Stimulated activated memory B cell treated with anti-CD40 and anti-IgM and Interleukin-4, amounts not matched to agents 10 μg/mL and 1 μg/mL and 100 μg/mL, for 72 hours (primary cell): Measurements from ENCODE around the gene TGFA.

Experiments used
- ATAC-seq: fragments of 150-1000 bp; cut with Tn5 transposase; 2 replicates; pipeline ENCODE4 v1.10.0; 2021
- H3K27ac Mint-ChIP-seq: one replicate; pipeline ENCODE4 v1.8.0; 2022; ENCODE audit warnings: mild to moderate bottlenecking, mixed read lengths
- H3K27me3 Mint-ChIP-seq: one replicate; pipeline ENCODE4 v1.8.0; 2022; ENCODE audit warnings: mixed read lengths
- H3K36me3 Mint-ChIP-seq: one replicate; pipeline ENCODE4 v1.8.0; 2022; ENCODE audit warnings: mixed read lengths
- H3K4me1 Mint-ChIP-seq: one replicate; pipeline ENCODE4 v1.8.0; 2022; ENCODE audit warnings: mixed read lengths
- H3K4me3 Mint-ChIP-seq: one replicate; pipeline ENCODE4 v1.8.0; 2022; ENCODE audit warnings: mild to moderate bottlenecking, moderate library complexity, mixed read lengths
- H3K9me3 Mint-ChIP-seq: one replicate; pipeline ENCODE4 v1.8.0; 2022; ENCODE audit warnings: mixed read lengths

TGFA gene

DNA sequence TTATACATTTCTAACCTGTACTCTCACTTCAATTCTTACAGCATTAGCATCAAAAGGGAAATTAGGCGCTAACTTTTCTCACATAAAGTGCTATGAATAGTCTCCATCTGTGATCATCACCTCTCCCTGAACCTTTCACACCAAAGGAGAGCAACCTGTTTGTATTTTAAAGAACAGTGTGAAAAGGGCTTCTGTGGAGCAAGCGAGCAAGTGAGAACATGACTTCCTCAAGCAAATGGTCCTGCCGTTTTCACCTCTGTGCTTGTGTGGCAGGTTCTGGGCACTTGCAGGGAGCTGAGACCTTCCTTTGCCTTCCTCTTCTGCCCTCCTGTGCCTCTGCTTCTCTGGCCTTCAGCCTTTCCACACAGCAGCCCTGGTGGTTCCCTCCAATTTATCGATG, 51.9 kb downstream of the TGFA start:
- H3K4me1 Mint-ChIP-seq, result no peaks in the 10 kb centered on the region
- H3K27ac Mint-ChIP-seq, result no peak overlapping the region
- no peaks in the 10 kb centered on the region for H3K9me3 Mint-ChIP-seq
- H3K27me3 Mint-ChIP-seq, result peaks cover 41% of the 10 kb centered on the region
- no peak overlapping the region for H3K4me3 Mint-ChIP-seq
- no peaks in the 10 kb centered on the region for H3K36me3 Mint-ChIP-seq
- no peak for ATAC-seq

DNA sequence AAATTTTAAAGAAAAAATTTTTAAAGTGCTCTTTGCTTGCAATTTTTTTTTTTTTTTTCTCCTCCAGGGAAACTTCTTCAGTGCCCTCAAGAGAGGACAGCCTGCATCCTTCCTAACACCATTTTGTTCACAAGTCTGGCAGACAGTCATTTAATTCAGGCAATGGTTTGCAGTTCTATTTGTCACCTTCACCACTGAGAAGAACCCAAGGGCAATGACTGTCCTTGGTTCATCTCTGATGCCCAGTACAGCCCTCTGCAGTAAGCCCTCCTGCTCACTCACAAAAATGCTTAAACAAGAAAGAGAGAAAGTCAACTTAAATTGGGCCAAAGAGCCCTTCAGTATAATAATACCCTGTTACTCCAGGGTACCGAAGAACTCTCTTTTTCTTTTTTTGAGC, 52.4 kb downstream of the TGFA start:
- H3K36me3 Mint-ChIP-seq, result no peaks in the 10 kb centered on the region
- peaks cover 46% of the 10 kb centered on the region for H3K27me3 Mint-ChIP-seq
- no peaks in the 10 kb centered on the region for H3K4me1 Mint-ChIP-seq
- H3K4me3 Mint-ChIP-seq, result no peak overlapping the region
- ATAC-seq, result no peak
- no peak overlapping the region for H3K27ac Mint-ChIP-seq
- no peaks in the 10 kb centered on the region for H3K9me3 Mint-ChIP-seq

DNA sequence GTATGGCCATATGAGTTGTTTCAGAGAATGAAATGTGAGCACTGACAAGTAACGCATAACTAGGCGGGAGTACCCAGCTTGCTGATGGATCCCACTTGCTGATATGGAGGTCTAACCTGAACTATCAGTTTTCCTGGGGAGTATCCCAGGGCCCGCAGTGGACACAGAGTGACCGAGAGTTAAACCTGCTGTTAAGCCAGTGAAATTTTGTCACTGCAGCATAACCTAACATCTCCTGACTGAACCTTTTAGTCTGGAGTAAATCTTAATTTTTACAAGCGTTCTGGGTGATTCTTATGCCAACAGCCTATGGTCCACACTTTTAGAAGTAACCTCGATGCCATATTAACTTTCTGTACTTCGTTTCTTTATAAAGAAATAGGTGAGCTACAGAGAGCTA, 54.4 kb downstream of the TGFA start:
- Mint-ChIP-seq H3K27ac (no peak overlapping the region), H3K27me3 (peaks cover 46% of the 10 kb centered on the region), H3K9me3 (no peaks in the 10 kb centered on the region), H3K4me3 (no peak overlapping the region), H3K4me1 (no peaks in the 10 kb centered on the region), H3K36me3 (no peaks in the 10 kb centered on the region)
- ATAC-seq, result no peak

DNA sequence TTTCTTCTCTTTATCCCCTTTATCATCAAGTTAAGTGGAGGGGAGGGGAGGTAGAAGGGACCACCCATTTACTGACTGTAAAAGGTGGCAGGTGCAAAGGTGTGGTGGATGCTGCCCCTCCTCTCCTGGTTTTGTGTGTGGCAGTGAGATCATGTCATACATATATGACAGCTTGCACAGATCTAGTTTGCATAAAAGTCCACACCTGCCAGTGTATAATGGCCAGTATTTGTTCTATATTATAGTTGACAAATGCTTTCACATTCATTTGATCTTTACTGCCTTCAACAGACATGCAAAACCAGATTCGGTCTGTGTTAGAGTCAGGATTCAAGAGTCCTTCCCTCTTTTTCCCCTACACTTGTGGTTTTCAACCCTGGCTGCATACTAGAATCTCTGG, 55.1 kb downstream of the TGFA start:
- no peak overlapping the region for H3K27ac Mint-ChIP-seq
- H3K4me1 Mint-ChIP-seq, result no peaks in the 10 kb centered on the region
- no peaks in the 10 kb centered on the region for H3K36me3 Mint-ChIP-seq
- peaks cover 46% of the 10 kb centered on the region for H3K27me3 Mint-ChIP-seq
- ATAC-seq, result no peak
- H3K9me3 Mint-ChIP-seq, result no peaks in the 10 kb centered on the region
- H3K4me3 Mint-ChIP-seq, result no peak overlapping the region

DNA sequence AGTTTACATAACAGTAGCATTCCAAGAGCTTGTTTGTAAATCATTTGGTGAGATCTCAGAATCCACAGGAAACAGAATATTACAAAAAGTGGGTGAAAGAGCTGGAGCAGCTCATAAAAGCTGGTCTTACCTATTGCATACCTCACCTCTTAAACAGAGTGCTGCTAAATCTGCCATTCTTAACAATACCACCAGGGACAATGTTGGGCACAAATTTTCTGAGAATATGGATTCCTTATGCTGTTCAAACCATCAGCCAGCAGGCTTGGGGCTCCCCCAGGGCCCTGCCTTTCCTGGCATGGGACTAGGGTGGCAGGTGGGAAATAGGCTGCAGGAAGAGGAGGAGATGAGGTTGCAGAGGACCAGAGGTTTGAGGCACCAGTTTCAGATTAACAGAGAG, 55.6 kb downstream of the TGFA start:
- Mint-ChIP-seq H3K4me3 (no peak overlapping the region), H3K36me3 (no peaks in the 10 kb centered on the region), H3K4me1 (no peaks in the 10 kb centered on the region), H3K27me3 (peaks cover 46% of the 10 kb centered on the region), H3K27ac (no peak overlapping the region), H3K9me3 (no peaks in the 10 kb centered on the region)
- ATAC-seq, result peak; percentile 55

DNA sequence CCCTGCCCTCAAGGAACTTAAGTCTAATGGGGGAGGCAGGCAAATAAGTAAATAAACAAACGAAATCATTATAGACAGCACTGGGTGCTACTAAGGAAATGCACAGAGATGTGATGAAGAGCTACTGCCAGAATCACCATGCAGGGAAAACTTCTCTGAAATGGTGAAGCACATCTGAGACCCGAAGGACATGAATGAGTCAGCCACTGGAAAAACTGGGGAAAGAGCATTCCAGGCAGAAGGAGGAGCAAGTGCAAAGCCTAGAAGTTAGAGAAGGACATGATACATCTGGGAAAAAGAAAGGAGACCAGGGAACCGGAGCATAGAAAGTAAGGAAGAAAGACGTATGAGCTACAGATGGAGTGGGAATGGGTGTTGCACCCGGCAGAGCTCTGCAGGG, 56.8 kb downstream of the TGFA start:
- Mint-ChIP-seq H3K27me3 (peaks cover 35% of the 10 kb centered on the region), H3K9me3 (no peaks in the 10 kb centered on the region), H3K4me1 (no peaks in the 10 kb centered on the region), H3K27ac (no peak overlapping the region), H3K36me3 (no peaks in the 10 kb centered on the region), H3K4me3 (no peak overlapping the region)
- no peak for ATAC-seq

DNA sequence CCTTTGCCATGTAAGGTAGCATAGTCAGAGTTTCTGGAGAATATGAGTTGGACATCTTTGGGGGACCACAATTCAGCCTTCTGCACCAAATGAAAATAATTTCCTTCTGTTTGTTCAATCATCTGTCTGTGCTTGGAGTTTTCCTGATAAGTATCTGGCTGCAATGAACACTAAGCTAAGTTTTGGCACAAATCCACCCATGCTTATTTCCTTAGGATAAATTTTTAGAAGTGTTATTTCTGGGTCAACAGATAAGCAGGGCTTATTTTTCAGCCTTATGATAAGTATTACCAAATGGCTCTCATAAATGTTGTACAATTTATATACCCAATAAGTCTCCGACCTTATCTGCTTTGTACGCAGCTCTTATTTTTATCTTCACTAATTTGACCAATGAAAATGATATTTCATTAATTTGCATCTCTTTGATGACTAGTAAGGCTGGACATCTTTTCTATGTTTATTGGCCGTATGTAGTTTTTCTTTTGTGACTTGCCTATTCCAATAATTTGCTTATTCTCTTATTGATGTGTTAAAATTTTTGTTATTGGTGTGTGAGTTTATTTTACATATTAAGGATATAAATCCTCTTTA, 59.2 kb downstream of the TGFA start:
- ATAC-seq, result no peak
- Mint-ChIP-seq H3K9me3 (no peaks in the 10 kb centered on the region), H3K27me3 (peaks cover 26% of the 10 kb centered on the region), H3K27ac (no peak overlapping the region), H3K4me3 (no peak overlapping the region), H3K36me3 (no peaks in the 10 kb centered on the region), H3K4me1 (no peaks in the 10 kb centered on the region)

GRCh38 chr2:70490381-70490780, 63.2 kb downstream of the TGFA start:
- Mint-ChIP-seq H3K27me3 (peaks cover 34% of the 10 kb centered on the region), H3K9me3 (no peaks in the 10 kb centered on the region), H3K4me3 (no peak overlapping the region), H3K36me3 (no peaks in the 10 kb centered on the region), H3K4me1 (no peaks in the 10 kb centered on the region), H3K27ac (no peak overlapping the region)
- no peak for ATAC-seq

- Mint-ChIP-seq H3K36me3 (no peaks in the 10 kb centered on the region), H3K4me1 (no peaks in the 10 kb centered on the region), H3K9me3 (no peaks in the 10 kb centered on the region), H3K4me3 (no peak overlapping the region), H3K27me3 (peaks cover 37% of the 10 kb centered on the region), H3K27ac (no peak overlapping the region)
- ATAC-seq, result no peak
These were observed 64.5 kb downstream of the TGFA start for GRCh38 chr2:70489165-70489564.

- H3K27me3 Mint-ChIP-seq, result peaks cover 32% of the 10 kb centered on the region
- no peak overlapping the region for H3K27ac Mint-ChIP-seq
- H3K36me3 Mint-ChIP-seq, result no peaks in the 10 kb centered on the region
- no peak for ATAC-seq
- peaks cover 23% of the 10 kb centered on the region for H3K4me1 Mint-ChIP-seq
- H3K9me3 Mint-ChIP-seq, result peaks cover 3% of the 10 kb centered on the region
- H3K4me3 Mint-ChIP-seq, result no peak overlapping the region
These were observed 69.5 kb downstream of the TGFA start for GRCh38 chr2:70484086-70484485.

GRCh38 chr2:70482401-70482800, 71.2 kb downstream of the TGFA start:
- H3K27me3 Mint-ChIP-seq, result peaks cover 20% of the 10 kb centered on the region
- H3K9me3 Mint-ChIP-seq, result peaks cover 3% of the 10 kb centered on the region
- H3K27ac Mint-ChIP-seq, result no peak overlapping the region
- no peak for ATAC-seq
- no peaks in the 10 kb centered on the region for H3K36me3 Mint-ChIP-seq
- H3K4me1 Mint-ChIP-seq, result peaks cover 23% of the 10 kb centered on the region
- H3K4me3 Mint-ChIP-seq, result no peak overlapping the region

DNA sequence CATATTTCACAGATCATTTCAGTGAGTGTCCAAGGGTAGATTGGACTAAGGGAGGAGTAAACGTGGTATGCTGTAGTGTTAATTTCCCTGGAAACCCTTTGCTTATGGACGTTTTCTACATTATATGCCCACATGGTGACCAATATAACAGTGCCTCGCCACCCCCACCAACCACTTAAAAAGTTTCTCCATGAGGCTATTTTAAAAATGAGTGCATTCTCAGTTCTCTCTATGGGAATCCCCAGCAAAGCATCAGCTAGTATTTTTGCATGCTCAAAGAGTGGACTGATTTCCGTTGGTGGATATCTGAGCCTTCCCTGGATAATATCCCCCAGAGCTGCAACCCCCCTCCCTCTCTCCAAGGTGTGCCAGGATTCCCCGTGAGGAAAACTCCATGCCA, 73.2 kb downstream of the TGFA start:
- peaks cover 5% of the 10 kb centered on the region for H3K27me3 Mint-ChIP-seq
- peak overlapping the region; percentile 57 for H3K27ac Mint-ChIP-seq
- H3K4me3 Mint-ChIP-seq, result peak overlapping the region; percentile 27
- ATAC-seq, result peak; percentile 89
- peaks cover 29% of the 10 kb centered on the region for H3K4me1 Mint-ChIP-seq
- H3K9me3 Mint-ChIP-seq, result peaks cover 3% of the 10 kb centered on the region
- H3K36me3 Mint-ChIP-seq, result no peaks in the 10 kb centered on the region

DNA sequence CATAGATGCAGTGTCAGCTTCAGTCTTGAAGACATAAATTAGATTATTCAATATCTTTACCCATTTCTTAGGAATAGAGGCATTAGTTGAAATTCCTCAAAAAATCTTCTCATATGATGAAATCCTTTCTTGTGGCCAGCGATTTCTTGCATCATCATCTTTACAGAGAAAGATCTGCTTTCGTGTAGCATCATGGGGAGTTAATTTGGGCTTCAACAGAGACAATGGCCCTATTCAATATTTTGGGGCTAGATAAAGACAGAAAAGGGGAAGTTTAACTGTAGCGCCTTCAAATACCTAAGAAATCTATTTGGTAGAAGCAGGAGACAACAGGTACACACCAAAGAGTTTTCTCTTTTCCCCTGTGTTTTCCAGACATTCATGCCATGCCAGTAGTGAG, 73.8 kb downstream of the TGFA start:
- Mint-ChIP-seq H3K4me1 (peaks cover 36% of the 10 kb centered on the region), H3K4me3 (no peak overlapping the region), H3K27me3 (no peaks in the 10 kb centered on the region), H3K36me3 (no peaks in the 10 kb centered on the region), H3K27ac (peak overlapping the region; percentile 57), H3K9me3 (peaks cover 3% of the 10 kb centered on the region)
- peak; percentile 32 for ATAC-seq

DNA sequence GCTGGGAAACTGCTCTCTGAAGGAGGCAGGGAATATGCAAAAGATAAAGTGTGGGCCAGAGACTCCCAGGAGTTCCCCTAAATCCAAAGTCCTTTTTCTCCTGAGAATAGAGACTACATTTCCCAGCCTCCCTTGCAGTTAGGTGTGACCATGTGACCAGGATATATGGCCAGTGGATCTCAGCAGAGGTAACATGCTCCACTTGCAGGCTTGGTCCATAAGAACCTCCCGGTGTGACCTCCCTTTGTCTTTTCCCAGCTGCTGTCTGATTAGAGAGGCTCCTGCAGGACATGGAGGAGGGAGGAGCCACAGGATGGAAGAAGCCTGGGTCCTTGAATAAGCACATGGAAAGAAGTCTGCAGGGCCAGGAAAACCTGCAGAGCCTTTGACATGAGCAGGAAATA, 76.2 kb downstream of the TGFA start:
- no peak overlapping the region for H3K27ac Mint-ChIP-seq
- peaks cover 55% of the 10 kb centered on the region for H3K4me1 Mint-ChIP-seq
- H3K36me3 Mint-ChIP-seq, result no peaks in the 10 kb centered on the region

DNA sequence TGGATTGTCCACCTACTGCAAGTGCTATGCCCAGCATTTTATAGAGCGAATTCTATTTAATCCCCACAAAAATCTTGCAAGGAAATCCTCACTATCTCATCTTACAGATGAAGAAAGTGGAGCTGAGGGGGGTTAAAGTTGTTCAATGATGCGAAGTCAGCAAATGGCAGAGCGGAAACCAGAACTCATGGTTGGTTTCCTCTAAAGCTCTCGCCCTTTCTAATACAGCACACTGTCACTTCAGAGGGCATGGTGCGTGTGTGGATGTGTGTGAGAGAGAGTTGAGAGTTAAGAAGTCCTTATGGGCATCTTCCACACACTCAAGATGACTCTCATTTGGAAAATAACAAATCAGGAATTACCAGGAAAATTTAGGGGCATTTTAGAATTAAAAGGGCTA, 78.4 kb downstream of the TGFA start:
- Mint-ChIP-seq H3K27me3 (peaks cover 7% of the 10 kb centered on the region), H3K9me3 (no peaks in the 10 kb centered on the region), H3K4me1 (peaks cover 42% of the 10 kb centered on the region), H3K36me3 (no peaks in the 10 kb centered on the region), H3K27ac (peak overlapping the region; percentile 12), H3K4me3 (no peak overlapping the region)
- ATAC-seq, result peak; percentile 83

More for the DNA sequence above, 76.2 kb downstream of the TGFA start:
- no peak for ATAC-seq
- Mint-ChIP-seq H3K27me3 (no peaks in the 10 kb centered on the region), H3K4me3 (no peak overlapping the region), H3K9me3 (peaks cover 3% of the 10 kb centered on the region)

DNA sequence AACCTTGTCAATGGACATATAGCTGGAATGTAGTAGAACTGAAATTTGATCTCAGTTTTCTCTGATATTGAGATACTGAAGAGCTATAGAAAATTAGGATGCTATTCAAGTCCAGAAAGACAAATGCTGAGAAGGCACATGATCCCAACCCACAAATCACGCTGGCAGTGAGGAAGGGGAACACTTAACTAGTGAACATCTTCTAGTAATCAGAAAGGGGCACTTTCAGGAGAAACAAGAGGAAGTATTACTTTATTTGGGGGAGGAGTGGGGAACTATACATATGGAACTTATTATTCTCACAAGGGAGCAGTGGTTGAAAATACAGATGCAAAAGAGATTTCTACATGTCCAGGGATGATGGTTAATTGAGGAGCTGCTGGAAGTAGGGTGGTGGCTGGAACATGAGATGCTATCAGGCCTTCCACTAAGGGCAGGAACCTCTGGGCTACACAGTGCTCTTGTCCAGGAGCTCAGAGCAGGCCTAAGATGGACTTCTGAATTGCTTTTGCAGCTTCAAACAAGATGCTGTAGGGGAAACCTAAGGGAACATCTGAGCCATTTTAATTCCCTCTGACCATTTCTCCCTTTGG, 79.3 kb downstream of the TGFA start:
- Mint-ChIP-seq H3K9me3 (no peaks in the 10 kb centered on the region), H3K27me3 (peaks cover 16% of the 10 kb centered on the region), H3K36me3 (no peaks in the 10 kb centered on the region), H3K4me3 (no peak overlapping the region), H3K27ac (no peak overlapping the region), H3K4me1 (peaks cover 40% of the 10 kb centered on the region)
- ATAC-seq, result no peak
